Upper lobe of right lung (tissue), 1 donor: ENCODE data around the gene NAALADL1. TPM values are rescaled to one million over a fixed set of nuclear protein-coding genes. Genes with fewer than 3 reads are reported as not detected.
"Not testable (repeated sequence)": the region's sequence is repeated elsewhere in the genome, so short reads cannot be mapped to it uniquely, and the experiment has no call there.

ENCODE experiments used
- ATAC-seq: fragments of 200-7000 bp; cut with Tn5 transposase; one replicate; pipeline ENCODE4 v1.9.1; 2020; ENCODE audit warnings: mild to moderate bottlenecking, moderate library complexity
- DNase-seq: peaks from one replicate; pipeline ENCODE4 v3.0.0-alpha.2; 2020
- H3K27ac ChIP-seq: fragments of 200-600 bp; one replicate; pipeline ENCODE4 v1.8.0; 2022
- H3K27me3 ChIP-seq: fragments of 200-600 bp; one replicate; pipeline ENCODE4 v1.8.0; 2022; ENCODE audit warnings: mild to moderate bottlenecking
- H3K36me3 ChIP-seq: fragments of 200-600 bp; one replicate; pipeline ENCODE4 v1.8.0; 2022
- H3K4me1 ChIP-seq: fragments of 200-600 bp; one replicate; pipeline ENCODE4 v1.8.0; 2022
- H3K4me3 ChIP-seq: fragments of 200-600 bp; one replicate; pipeline ENCODE4 v1.8.0; 2022; ENCODE audit warnings: mild to moderate bottlenecking
- H3K9me3 ChIP-seq: fragments of 200-600 bp; one replicate; pipeline ENCODE4 v1.8.0; 2022
- CTCF ChIP-seq: fragments of 200-600 bp; IDR thresholded peaks from one replicate; pipeline ENCODE4 v1.8.0; 2022; ENCODE audit warnings: antibody characterized with exemption
- intact Hi-C: fragments of 100-400 bp; cut with DNase I; formaldehyde crosslinking; loops from one replicate; pipeline ENCODE4 v1.11.0; 2022
- total RNA-seq: library from RNA; stranded (reverse); fragmentation: NEBNext Ultra II Directional; extraction: Animal tissue kit (Norgen Biotek cat#: 25700); gene quantifications from one replicate; pipeline ENCODE4 v1.2.1, GENCODE V29; 2021
- donor health status: DM: no; HTN: yes; CAD: no; lungs with severe emphysema.

The NAALADL1 gene
- total RNA-seq, 1 donor from 2014 or later = 10.0 TPM

DNA sequence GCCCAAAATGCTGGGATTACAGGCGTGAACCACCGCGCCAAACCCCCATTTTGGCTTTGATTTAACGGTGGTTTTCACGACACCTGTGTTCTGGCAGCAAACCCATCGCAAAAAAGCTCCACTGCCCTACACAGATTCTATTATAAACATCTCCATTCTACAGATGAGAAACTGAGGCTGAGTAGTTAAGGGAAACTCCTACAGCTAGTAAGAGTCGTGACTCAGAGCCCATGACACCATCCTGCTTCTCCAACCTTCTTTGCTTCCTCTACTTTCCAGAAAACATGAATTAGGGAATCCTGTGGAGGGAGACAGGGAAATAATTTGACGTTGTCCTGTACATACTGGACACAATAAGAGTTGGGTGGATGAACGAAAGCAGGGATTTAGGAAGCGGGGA is 31.5 kb downstream of the NAALADL1 start:
- no peak for TF ChIP-seq CTCF
- peaks cover under 1% of the 10 kb centered on the region for H3K36me3 ChIP-seq
- H3K27me3 ChIP-seq = no peaks in the 10 kb centered on the region
- H3K4me1 ChIP-seq = peaks cover 18% of the 10 kb centered on the region
- ATAC-seq (no peak), DNase-seq (no peak)
- peak overlapping the region; percentile 92 for H3K27ac ChIP-seq
- H3K9me3 ChIP-seq = no peaks in the 10 kb centered on the region
- intact Hi-C loops = no loop called here
- peak overlapping the region; percentile 73 for H3K4me3 ChIP-seq

GRCh38 chr11:65023502-65023901 is 34.9 kb downstream of the NAALADL1 start:
- H3K4me3 ChIP-seq, H3K27ac ChIP-seq, intact Hi-C loops, H3K9me3 ChIP-seq, DNase-seq, H3K27me3 ChIP-seq, ATAC-seq: not testable (repeated sequence)
- peaks cover 11% of the 10 kb centered on the region for H3K4me1 ChIP-seq
- H3K36me3 ChIP-seq = peaks cover 12% of the 10 kb centered on the region

DNA sequence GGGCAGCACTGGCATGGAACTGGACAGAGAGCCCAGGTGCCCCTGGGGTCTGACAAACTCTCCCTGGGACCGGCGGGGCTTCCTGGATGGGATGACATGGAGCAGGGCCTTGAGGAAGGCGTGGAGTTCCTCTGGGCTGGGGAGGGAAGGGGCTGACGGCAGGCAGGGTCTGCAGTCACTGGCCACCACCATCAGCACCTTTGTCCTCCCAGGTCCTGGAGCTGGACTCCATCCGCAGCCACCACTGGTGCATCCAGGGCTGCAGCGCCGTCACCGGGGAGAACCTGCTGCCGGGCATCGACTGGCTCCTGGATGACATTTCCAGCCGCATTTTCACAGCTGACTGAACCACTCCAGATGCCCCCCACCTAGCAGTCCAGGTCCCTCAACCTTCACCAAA is 36.8 kb downstream of the NAALADL1 start:
- ATAC-seq = no peak
- TF ChIP-seq CTCF = no peak

GRCh38 chr11:65021003-65021402 is 37.4 kb downstream of the NAALADL1 start:
- H3K9me3 ChIP-seq = no peaks in the 10 kb centered on the region
- no peak overlapping the region for H3K27ac ChIP-seq
- TF ChIP-seq CTCF = no peak
- intact Hi-C loops = no loop called here
- no peak for DNase-seq
- H3K27me3 ChIP-seq = no peaks in the 10 kb centered on the region
- no peak overlapping the region for H3K4me3 ChIP-seq
- peaks cover 19% of the 10 kb centered on the region for H3K36me3 ChIP-seq
- H3K4me1 ChIP-seq = no peaks in the 10 kb centered on the region
- ATAC-seq = no peak

More for the DNA sequence above, 36.8 kb downstream of the NAALADL1 start:
- DNase-seq = no peak
- intact Hi-C loops = no loop called here
- peaks cover 19% of the 10 kb centered on the region for H3K36me3 ChIP-seq
- H3K4me3 ChIP-seq = no peak overlapping the region
- H3K27ac ChIP-seq = no peak overlapping the region
- H3K27me3 ChIP-seq = no peaks in the 10 kb centered on the region
- no peaks in the 10 kb centered on the region for H3K9me3 ChIP-seq
- H3K4me1 ChIP-seq = no peaks in the 10 kb centered on the region

GRCh38 chr11:65019824-65020223 is 38.5 kb downstream of the NAALADL1 start:
- Histone ChIP-seq H3K4me3 (no peak overlapping the region), H3K9me3 (no peaks in the 10 kb centered on the region), H3K36me3 (peaks cover 19% of the 10 kb centered on the region), H3K4me1 (peaks cover 9% of the 10 kb centered on the region), H3K27ac (no peak overlapping the region), H3K27me3 (no peaks in the 10 kb centered on the region)
- intact Hi-C loops = no loop called here
- TF ChIP-seq CTCF = no peak
- ATAC-seq (peak; percentile 38), DNase-seq (no peak)

GRCh38 chr11:65017937-65018336 is 40.4 kb downstream of the NAALADL1 start:
- no peak for ATAC-seq
- intact Hi-C loops = no loop called here
- no peak for DNase-seq
- no peak for TF ChIP-seq CTCF
- Histone ChIP-seq H3K27ac (no peak overlapping the region), H3K4me1 (peaks cover 15% of the 10 kb centered on the region), H3K9me3 (no peaks in the 10 kb centered on the region), H3K4me3 (no peak overlapping the region), H3K27me3 (no peaks in the 10 kb centered on the region), H3K36me3 (peaks cover 19% of the 10 kb centered on the region)
